HepG2 (cell line): ENCODE data around the gene GFER. TPM values are rescaled to one million over a fixed set of nuclear protein-coding genes. Genes with fewer than 3 reads are reported as not detected.
A peak's percentile ranks its signal among the peaks of the same experiment; 100 is the strongest.

ENCODE experiments used
- ARHGAP35 ChIP-seq: sonication (generic); formaldehyde crosslinking; IDR thresholded peaks from 2 replicates; pipeline ENCODE4 v1.9.0; 2022; ENCODE audit warnings: mild to moderate bottlenecking, inconsistent platforms, moderate library complexity, missing genetic modification reagents, borderline replicate concordance
- ATF2 ChIP-seq: sonication (generic); formaldehyde crosslinking; IDR thresholded peaks from 2 replicates; pipeline ENCODE4 v1.4.0; 2020; ENCODE audit warnings: missing genetic modification reagents
- CSRNP2 ChIP-seq: sonication (generic); formaldehyde crosslinking; conservative IDR thresholded peaks from 2 replicates; pipeline ENCODE4 v1.8.0; 2022; ENCODE audit warnings: low read depth, missing genetic modification reagents
- DNMT3B ChIP-seq: conservative IDR thresholded peaks from 2 replicates; pipeline ENCODE4 v1.6.1; 2016; ENCODE audit warnings: missing biosample characterization, control low read depth
- ERF ChIP-seq: IDR thresholded peaks from 2 replicates; pipeline ENCODE4 v1.6.1; 2018; ENCODE audit warnings: missing biosample characterization, missing genetic modification reagents
- ETV6 ChIP-seq: sonication (generic); formaldehyde crosslinking; conservative IDR thresholded peaks from 2 replicates; pipeline ENCODE4 v1.4.0; 2020; ENCODE audit warnings: missing genetic modification reagents
- HMGXB3 ChIP-seq: sonication (generic); formaldehyde crosslinking; IDR thresholded peaks from 2 replicates; pipeline ENCODE4 v1.4.0; 2020; ENCODE audit warnings: missing genetic modification reagents, borderline replicate concordance
- MAX ChIP-seq: IDR thresholded peaks from 2 replicates; pipeline ENCODE4 v1.6.1; 2012; ENCODE audit warnings: inconsistent platforms
- MAZ ChIP-seq, 2 experiments: sonication (generic) in 1 of 2; formaldehyde crosslinking in 1 of 2; IDR thresholded peaks; 2 replicates each; pipeline versions ENCODE4 v1.5.0 to v1.6.1; 2012 to 2020; ENCODE audit warnings: low read depth in 2 of 2, mild to moderate bottlenecking in 2 of 2, borderline replicate concordance in 1 of 2, improper control_type of control experiment in 1 of 2, low read length in 1 of 2, missing genetic modification reagents in 1 of 2, moderate library complexity in 1 of 2
- MNT ChIP-seq: fragments of 450-650 bp; IDR thresholded peaks from 2 replicates; pipeline ENCODE4 v1.6.1; 2016
- PCBP1 ChIP-seq: fragments of 200-400 bp; formaldehyde crosslinking; IDR thresholded peaks from 2 replicates; pipeline ENCODE4 v1.6.1; 2017; ENCODE audit warnings: mild to moderate bottlenecking, low read depth, low read length, borderline replicate concordance
- REPIN1 ChIP-seq: sonication (generic); formaldehyde crosslinking; IDR thresholded peaks from 2 replicates; pipeline ENCODE4 v1.8.0; 2022; ENCODE audit warnings: missing genetic modification reagents, low read depth, mild to moderate bottlenecking, borderline replicate concordance
- ZBTB38 ChIP-seq: sonication (generic); formaldehyde crosslinking; IDR thresholded peaks from 2 replicates; pipeline ENCODE4 v1.5.1; 2020; ENCODE audit warnings: mild to moderate bottlenecking, missing genetic modification reagents
- ZNF660 ChIP-seq: sonication (generic); formaldehyde crosslinking; IDR thresholded peaks from 2 replicates; pipeline ENCODE4 v1.5.1; 2020; ENCODE audit warnings: mild to moderate bottlenecking, low read depth, missing genetic modification reagents, borderline replicate concordance
- ZNF777 ChIP-seq: sonication (generic); formaldehyde crosslinking; IDR thresholded peaks from 2 replicates; pipeline ENCODE4 v1.4.0; 2020; ENCODE audit warnings: missing genetic modification reagents
- ZNF790 ChIP-seq: sonication (generic); formaldehyde crosslinking; IDR thresholded peaks from 2 replicates; pipeline ENCODE4 v1.8.0; 2022; ENCODE audit warnings: missing genetic modification reagents, mild to moderate bottlenecking, borderline replicate concordance
- polyA plus RNA-seq, 8 experiments: library from polyadenylated mRNA; depleted of rRNA in 3 of 8; stranded (reverse) in 7 of 8; unstranded in 1 of 8; fragments of >200 nt; fragmentation: Illumina TruSeq in 4 of 8; extraction: Trizol in 4 of 8; gene quantifications; 2 replicates each; pipeline versions ENCODE4 v1.2.1 to v1.2.3, GENCODE V29; 2011 to 2016; ENCODE audit warnings: low read depth in 4 of 8, missing spikeins in 1 of 8, mixed read lengths in 1 of 8; ENCODE audit not compliant: insufficient read depth in 1 of 8
- total RNA-seq, 5 experiments: library from RNA; depleted of rRNA; stranded (reverse); fragments of >200 nt; fragmentation: Illumina TruSeq; extraction: Trizol; gene quantifications; 2 replicates each; pipeline ENCODE4 v1.2.3, GENCODE V29; 2016; ENCODE audit warnings: low read depth in 1 of 5

GFER gene
- total and polyA plus RNA-seq, 2 of the 13 experiments (the other 11 are each of a cell fraction or from before 2014, with no cell fraction given): 28.6 to 71.7 TPM

- TF ChIP-seq MNT (0 out of 2 replicates have a peak, but pooled peaks have one; percentile 13), MAZ (IDR thresholded peaks at IDR 0.05; ENCODE audit: borderline replicate concordance, low read depth, low read length) (peak; percentile 84), MAZ (CRISPR knock-in tag; IDR thresholded peaks at IDR 0.05; ENCODE audit: low read depth) (peak; percentile 95), HMGXB3 (peak; percentile 24; the same call in 1 of the 2 replicates), ZNF660 (CRISPR knock-in tag) (no peak), PCBP1 (0 out of 2 replicates have a peak, but pooled peaks have one; percentile 16), ATF2 (CRISPR knock-in tag) (peak; percentile 66; the same call in 1 of the 2 replicates), ZBTB38 (CRISPR knock-in tag) (peak; percentile 79), ZNF777 (CRISPR knock-in tag) (peak; percentile 84), CSRNP2 (CRISPR knock-in tag) (no peak), ETV6 (CRISPR knock-in tag) (0 out of 2 replicates have a peak, but pooled peaks have one; percentile 59), REPIN1 (CRISPR knock-in tag) (peak; percentile 58; the same call in 1 of the 2 replicates), ARHGAP35 (CRISPR knock-in tag) (0 out of 2 replicates have a peak, but pooled peaks have one; percentile 36), ZNF790 (CRISPR knock-in tag) (peak; percentile 85; the same call in 1 of the 2 replicates), MAX (peak; percentile 57; the same call in 1 of the 2 replicates), DNMT3B (CRISPR knock-in tag) (0 out of 2 replicates have a peak, but pooled peaks have one; percentile 29), ERF (CRISPR knock-in tag) (peak; percentile 80)
Measured at GRCh38 chr16:2023092-2024031, 39.4 kb downstream of the GFER start (continued).
